ENCODE measurements around the gene CAPN10.

Gene CAPN10

GRCh38 chr2:240628507-240628807, 41.9 kb downstream of the CAPN10 start:
- TF ChIP-seq CTCF (conservative IDR thresholded peaks at IDR 0.05): no peak
- H3K27ac ChIP-seq: no peak overlapping the region

GRCh38 chr2:240628808-240629618, 42.5 kb downstream of the CAPN10 start:
- TF ChIP-seq CTCF (conservative IDR thresholded peaks at IDR 0.05): no peak
- no peak overlapping the region for H3K27ac ChIP-seq

- no peak for TF ChIP-seq CTCF (conservative IDR thresholded peaks at IDR 0.05)
- no peak overlapping the region for H3K27ac ChIP-seq
These were observed 43.1 kb downstream of the CAPN10 start for GRCh38 chr2:240629619-240629967.

- no peak for TF ChIP-seq CTCF (conservative IDR thresholded peaks at IDR 0.05)
- no peak overlapping the region for H3K27ac ChIP-seq
These were observed 43.6 kb downstream of the CAPN10 start for GRCh38 chr2:240629968-240630770.

- no peak overlapping the region for H3K27ac ChIP-seq
- no peak for TF ChIP-seq CTCF (conservative IDR thresholded peaks at IDR 0.05)
These were observed 44.4 kb downstream of the CAPN10 start for GRCh38 chr2:240630771-240631547.

GRCh38 chr2:240631548-240632305, 45.2 kb downstream of the CAPN10 start:
- no peak overlapping the region for H3K27ac ChIP-seq
- no peak for TF ChIP-seq CTCF (conservative IDR thresholded peaks at IDR 0.05)
